ENCODE measurements around the gene GLT8D1. TPM values are rescaled to one million over a fixed set of nuclear protein-coding genes. Genes with fewer than 3 reads are reported as not detected.

GLT8D1 gene
- total and polyA plus RNA-seq, 3 donors from 2014 or later = 107 to 165 (median 117) TPM

- H3K27ac ChIP-seq = no peak overlapping the region
- no peaks in the 10 kb centered on the region for H3K36me3 ChIP-seq (ENCODE audit: low read depth, missing control alignments)
Observed at GRCh38 chr3:52690560-52690959, 15.0 kb downstream of the GLT8D1 start.

GRCh38 chr3:52689151-52689550 is 16.4 kb downstream of the GLT8D1 start:
- 94 to 95% methylated on average over 3 of the region's 3 CpGs for WGBS, 2 donors
- no peak for TF ChIP-seq POLR2A (IDR thresholded peaks at IDR 0.05)
- TF ChIP-seq CTCF (IDR thresholded peaks at IDR 0.05) = no peak

More at GRCh38 chr3:52690560-52690959, 15.0 kb downstream of the GLT8D1 start:
- no peaks in the 10 kb centered on the region for H3K9me3 ChIP-seq
- 85 to 91% methylated on average over 2 of the region's 2 CpGs for WGBS, 2 donors
- no peak for TF ChIP-seq CTCF (IDR thresholded peaks at IDR 0.05)
- TF ChIP-seq POLR2A (IDR thresholded peaks at IDR 0.05) = no peak
- no peak overlapping the region for H3K4me3 ChIP-seq
- DNase-seq = no peak
- H3K4me1 ChIP-seq = peaks cover 7% of the 10 kb centered on the region
- intact Hi-C loops (cut with DNase I; ENCODE audit: low total_unique reads) = no loop called here
- H3K27me3 ChIP-seq = no peaks in the 10 kb centered on the region

GRCh38 chr3:52688266-52688665 is 17.3 kb downstream of the GLT8D1 start:
- intact Hi-C loops (cut with DNase I; ENCODE audit: low total_unique reads) = no loop called here
- Histone ChIP-seq H3K4me1 (peaks cover 21% of the 10 kb centered on the region), H3K36me3 (ENCODE audit: low read depth, missing control alignments) (no peaks in the 10 kb centered on the region), H3K27me3 (no peaks in the 10 kb centered on the region), H3K4me3 (no peak overlapping the region), H3K27ac (no peak overlapping the region), H3K9me3 (no peaks in the 10 kb centered on the region)
- DNase-seq = no peak
- TF ChIP-seq POLR2A (IDR thresholded peaks at IDR 0.05) (no peak), CTCF (IDR thresholded peaks at IDR 0.05) (no peak)
- WGBS, 2 donors = 83 to 89% methylated on average over 6 of the region's 6 CpGs

More at GRCh38 chr3:52689151-52689550, 16.4 kb downstream of the GLT8D1 start:
- no peak overlapping the region for H3K4me3 ChIP-seq
- no peaks in the 10 kb centered on the region for H3K27me3 ChIP-seq
- H3K9me3 ChIP-seq = no peaks in the 10 kb centered on the region
- intact Hi-C loops (cut with DNase I; ENCODE audit: low total_unique reads) = no loop called here
- H3K36me3 ChIP-seq (ENCODE audit: low read depth, missing control alignments) = no peaks in the 10 kb centered on the region
- H3K27ac ChIP-seq = no peak overlapping the region
- peaks cover 13% of the 10 kb centered on the region for H3K4me1 ChIP-seq
- DNase-seq = no peak

GRCh38 chr3:52685709-52686691 is 19.6 kb downstream of the GLT8D1 start, which contains the start of the genes GNL3 and PBRM1:
GNL3 (plus strand) TSS chr3:52686032; CDS start chr3:52686093, 61 bp downstream.
PBRM1 (minus strand) TSS chr3:52685913.
- intact Hi-C loops (cut with DNase I; ENCODE audit: low total_unique reads) = no loop called here
- H3K4me1 ChIP-seq = peaks cover 42% of the 10 kb centered on the region

More at GRCh38 chr3:52685709-52686691, 19.6 kb downstream of the GLT8D1 start, which contains the start of the genes GNL3 and PBRM1:
- Histone ChIP-seq H3K9me3 (no peaks in the 10 kb centered on the region), H3K36me3 (ENCODE audit: low read depth, missing control alignments) (no peaks in the 10 kb centered on the region), H3K27me3 (no peaks in the 10 kb centered on the region), H3K27ac (peak within 1 kb of the TSS; percentile 92 to 98), H3K4me3 (peak within 1 kb of the TSS; percentile 81 to 89)
- WGBS, 2 donors = 0 to 1% methylated on average over 21 to 75 of the region's 82 CpGs
- peak; percentile 96 for DNase-seq
- peak; percentile 12 for TF ChIP-seq POLR2A (IDR thresholded peaks at IDR 0.05)
- TF ChIP-seq CTCF (IDR thresholded peaks at IDR 0.05) = no peak

All from testis (tissue), 3 donors.